ENCODE results near the gene IGFBP1.

DNA sequence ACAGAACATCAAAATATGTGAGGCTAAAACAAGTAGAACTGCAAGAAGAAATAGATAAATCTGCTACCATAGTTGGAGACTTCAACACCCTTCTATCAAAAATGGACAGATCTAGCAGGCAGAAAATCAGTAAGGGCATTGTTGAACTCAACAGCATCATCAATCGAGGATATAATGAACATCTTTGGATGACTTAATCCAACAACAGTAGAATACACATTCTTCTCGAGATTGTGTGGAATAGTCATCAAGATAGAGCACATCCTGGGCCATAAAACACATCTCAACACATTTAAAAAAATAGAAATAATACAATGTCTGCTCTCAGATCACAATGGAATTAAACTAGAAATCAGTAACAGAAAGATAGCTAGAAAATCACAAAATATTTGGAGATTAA lies 9.9 kb downstream of the IGFBP1 start:
- TF ChIP-seq POLR2AphosphoS5 (IDR thresholded peaks at IDR 0.05) (no peak), POLR2A (IDR thresholded peaks at IDR 0.05) (no peak)
- TF ChIP-seq, protein P1, sequence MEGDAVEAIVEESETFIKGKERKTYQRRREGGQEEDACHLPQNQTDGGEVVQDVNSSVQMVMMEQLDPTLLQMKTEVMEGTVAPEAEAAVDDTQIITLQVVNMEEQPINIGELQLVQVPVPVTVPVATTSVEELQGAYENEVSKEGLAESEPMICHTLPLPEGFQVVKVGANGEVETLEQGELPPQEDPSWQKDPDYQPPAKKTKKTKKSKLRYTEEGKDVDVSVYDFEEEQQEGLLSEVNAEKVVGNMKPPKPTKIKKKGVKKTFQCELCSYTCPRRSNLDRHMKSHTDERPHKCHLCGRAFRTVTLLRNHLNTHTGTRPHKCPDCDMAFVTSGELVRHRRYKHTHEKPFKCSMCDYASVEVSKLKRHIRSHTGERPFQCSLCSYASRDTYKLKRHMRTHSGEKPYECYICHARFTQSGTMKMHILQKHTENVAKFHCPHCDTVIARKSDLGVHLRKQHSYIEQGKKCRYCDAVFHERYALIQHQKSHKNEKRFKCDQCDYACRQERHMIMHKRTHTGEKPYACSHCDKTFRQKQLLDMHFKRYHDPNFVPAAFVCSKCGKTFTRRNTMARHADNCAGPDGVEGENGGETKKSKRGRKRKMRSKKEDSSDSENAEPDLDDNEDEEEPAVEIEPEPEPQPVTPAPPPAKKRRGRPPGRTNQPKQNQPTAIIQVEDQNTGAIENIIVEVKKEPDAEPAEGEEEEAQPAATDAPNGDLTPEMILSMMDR (IDR thresholded peaks at IDR 0.05) = no peak
